Stimulated activated CD4-positive, alpha-beta T cell treated with anti-CD3 and anti-CD28 coated beads, TNF-alpha, amount 100 ng/mL, for 48 hours (primary cell): ENCODE results near the gene RFX2.

ENCODE experiments used
- DNase-seq, 3 donors: peaks; one replicate each; pipeline ENCODE4 v3.0.0-alpha.2; 2020; ENCODE audit warnings: low read depth in 3 of 3

The RFX2 gene

GRCh38 chr19:6059988-6060599 lies 50.2 kb downstream of the RFX2 start:
- no peak for DNase-seq

GRCh38 chr19:6059396-6059947 lies 50.8 kb downstream of the RFX2 start:
- DNase-seq: no peak

GRCh38 chr19:6058518-6059201 lies 51.6 kb downstream of the RFX2 start:
- DNase-seq: no peak

GRCh38 chr19:6057651-6058517 lies 52.4 kb downstream of the RFX2 start:
- DNase-seq: no peak

- DNase-seq: no peak
Observed at GRCh38 chr19:6056801-6057650, 53.3 kb downstream of the RFX2 start.

- DNase-seq: no peak
Observed at GRCh38 chr19:6056282-6056741, 54.0 kb downstream of the RFX2 start.

- DNase-seq: no peak
Observed at GRCh38 chr19:6055013-6055795, 55.1 kb downstream of the RFX2 start.

- DNase-seq: peak; percentile 50 to 65 (median 59)
Observed at GRCh38 chr19:6048793-6049405, 61.4 kb downstream of the RFX2 start.

- no peak for DNase-seq
Observed at GRCh38 chr19:6048348-6048747, 62.0 kb downstream of the RFX2 start.

- no peak for DNase-seq
Observed at GRCh38 chr19:6047741-6048251, 62.5 kb downstream of the RFX2 start.

- DNase-seq: no peak
Observed at GRCh38 chr19:6047256-6047655, 63.0 kb downstream of the RFX2 start.

GRCh38 chr19:6045108-6045507 lies 65.2 kb downstream of the RFX2 start:
- DNase-seq: no peak

GRCh38 chr19:6044056-6044805 lies 66.1 kb downstream of the RFX2 start:
- no peak for DNase-seq

GRCh38 chr19:6042776-6043726 lies 67.2 kb downstream of the RFX2 start:
- DNase-seq: no peak

- DNase-seq: no peak
Observed at GRCh38 chr19:6041991-6042481, 68.3 kb downstream of the RFX2 start.

GRCh38 chr19:6041071-6041470 lies 69.2 kb downstream of the RFX2 start:
- no peak for DNase-seq

- DNase-seq: no peak
Observed at GRCh38 chr19:6039566-6040225, 70.6 kb downstream of the RFX2 start.
